ENCODE measurements around the gene UTP4. TPM values are rescaled to one million over a fixed set of nuclear protein-coding genes. Genes with fewer than 3 reads are reported as not detected.
A peak's percentile ranks its signal among the peaks of the same experiment; 100 is the strongest.
"Not testable (repeated sequence)": the region's sequence is repeated elsewhere in the genome, so short reads cannot be mapped to it uniquely, and the experiment has no call there.

UTP4 gene
- total and polyA plus RNA-seq, 3 experiments from 2014 or later: 59.0 to 155 (median 150) TPM

DNA sequence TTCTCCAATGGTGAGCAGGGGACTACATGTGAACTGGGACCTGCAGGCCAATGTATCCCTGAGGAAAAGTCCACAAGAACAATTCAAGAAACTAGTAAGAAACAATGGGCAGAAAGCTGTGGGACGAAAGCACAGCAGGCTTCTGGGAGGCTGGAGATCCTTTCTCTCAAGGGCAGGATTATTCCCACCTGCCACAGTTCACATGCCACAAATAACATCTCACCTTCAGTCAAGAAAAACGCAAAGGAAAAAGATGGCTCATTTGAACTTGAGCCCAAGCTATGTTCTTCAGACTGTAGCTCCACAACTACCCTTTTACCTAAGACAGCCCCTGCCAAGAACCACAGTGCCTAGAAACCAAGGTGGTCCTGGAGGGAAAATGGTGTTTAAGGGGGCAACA lies 14.0 kb upstream of the UTP4 start:
- ChIA-PET CTCF (interaction anchor here (0.6 kb wide), 1 partner anchor 9 kb away, joined by 3 read pairs; no protein-coding TSS in a partner anchor), POLR2A (interaction anchor here (0.6 kb wide), 1 partner anchor 83 kb away, joined by 12 read pairs; no protein-coding TSS in a partner anchor)
- Mint-ChIP-seq H3K27ac (peak overlapping the region in 1 of 8 donors; percentile 54), H3K36me3 (peaks cover 0 to 77% (median 12%) of the 10 kb centered on the region in 3 donors), H3K4me1 (peaks cover 4 to 22% (median 8%) of the 10 kb centered on the region in 3 donors), H3K4me3 (no peak overlapping the region), H3K9me3 (no peaks in the 10 kb centered on the region), H3K27me3 (no peaks in the 10 kb centered on the region)
- no peak overlapping the region for H3K27ac ChIP-seq (ENCODE audit: low read depth, low read length)
- no peaks in the 10 kb centered on the region for H3K4me1 ChIP-seq (ENCODE audit: insufficient read depth, low read length)
- no peaks in the 10 kb centered on the region for H3K9me3 ChIP-seq (ENCODE audit: low read length)
- no peak overlapping the region for H3K4me3 ChIP-seq (ENCODE audit: low read length)
- no peak for DNase-seq
- H3K27me3 ChIP-seq (ENCODE audit: insufficient read depth, low read length, poor library complexity, severe bottlenecking): no peaks in the 10 kb centered on the region
- H3K36me3 ChIP-seq (ENCODE audit: insufficient read depth, low read length): peaks cover 48% of the 10 kb centered on the region

DNA sequence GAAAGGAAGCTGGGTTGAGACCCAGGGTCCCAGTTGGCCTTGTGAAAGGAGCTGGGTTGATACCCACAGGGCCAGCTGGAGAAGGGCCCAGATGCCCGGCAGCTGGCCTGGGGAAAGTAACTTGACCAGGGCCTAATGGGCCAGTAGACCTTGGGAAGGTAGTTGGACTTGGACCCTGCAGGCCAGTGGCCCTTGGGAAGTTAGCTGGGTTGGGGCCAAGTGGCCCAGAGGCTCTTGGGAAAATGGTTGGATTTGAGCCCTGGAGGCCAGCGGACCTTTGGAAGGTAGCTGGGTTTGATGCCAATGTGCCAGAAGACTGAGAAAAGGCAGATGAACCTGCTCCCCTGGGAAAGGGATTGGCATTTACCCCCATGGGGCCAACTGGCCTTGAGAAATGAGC lies 13.5 kb upstream of the UTP4 start:
- ChIA-PET POLR2A (no interaction called here), CTCF (interaction anchor here (0.6 kb wide), 1 partner anchor 308 kb away, joined by 3 read pairs; no protein-coding TSS in a partner anchor)
- no peaks in the 10 kb centered on the region for H3K27me3 Mint-ChIP-seq
- DNase-seq: no peak
- peaks cover 5 to 23% (median 10%) of the 10 kb centered on the region in 3 donors for H3K4me1 Mint-ChIP-seq
- Histone ChIP-seq H3K27ac (ENCODE audit: low read depth, low read length) (no peak overlapping the region), H3K27me3 (ENCODE audit: insufficient read depth, low read length, poor library complexity, severe bottlenecking) (no peaks in the 10 kb centered on the region), H3K4me1 (ENCODE audit: insufficient read depth, low read length) (no peaks in the 10 kb centered on the region), H3K9me3 (ENCODE audit: low read length) (no peaks in the 10 kb centered on the region), H3K36me3 (ENCODE audit: insufficient read depth, low read length) (peaks cover 48% of the 10 kb centered on the region), H3K4me3 (ENCODE audit: low read length) (no peak overlapping the region)
- H3K27ac Mint-ChIP-seq: no peak overlapping the region
- no peaks in the 10 kb centered on the region for H3K9me3 Mint-ChIP-seq
- H3K36me3 Mint-ChIP-seq: peaks cover 0 to 72% (median 11%) of the 10 kb centered on the region in 3 donors
- H3K4me3 Mint-ChIP-seq: no peak overlapping the region

DNA sequence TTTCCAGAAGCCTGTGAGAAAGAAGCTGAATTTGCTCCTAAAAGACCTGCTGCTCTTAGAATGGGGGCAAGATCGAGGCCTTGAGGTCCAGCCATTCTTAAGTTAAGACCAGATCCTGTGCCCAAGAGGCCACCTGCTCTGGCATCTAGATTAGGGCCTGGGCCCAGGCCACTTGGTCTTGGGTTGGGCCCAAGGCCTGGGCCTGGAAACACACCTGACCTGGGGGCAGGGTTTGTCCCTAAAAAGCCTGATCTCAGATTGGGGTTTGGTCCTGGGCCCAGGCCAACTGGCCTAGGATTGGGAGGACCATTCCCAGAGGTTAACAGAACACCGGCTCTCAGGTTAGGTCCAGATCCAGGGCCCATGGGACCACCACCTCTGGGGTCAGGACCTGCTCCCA lies 12.9 kb upstream of the UTP4 start:
- Histone ChIP-seq H3K4me1 (ENCODE audit: insufficient read depth, low read length) (no peaks in the 10 kb centered on the region), H3K9me3 (ENCODE audit: low read length) (no peaks in the 10 kb centered on the region), H3K27me3 (ENCODE audit: insufficient read depth, low read length, poor library complexity, severe bottlenecking) (no peaks in the 10 kb centered on the region), H3K36me3 (ENCODE audit: insufficient read depth, low read length) (peaks cover 46% of the 10 kb centered on the region), H3K4me3 (ENCODE audit: low read length) (no peak overlapping the region), H3K27ac (ENCODE audit: low read depth, low read length) (no peak overlapping the region)
- Mint-ChIP-seq H3K27ac (peak overlapping the region in 1 of 8 donors; percentile 19), H3K4me1 (peaks cover 7 to 26% (median 13%) of the 10 kb centered on the region in 3 donors), H3K27me3 (no peaks in the 10 kb centered on the region), H3K4me3 (no peak overlapping the region), H3K36me3 (peaks cover 0 to 69% (median 11%) of the 10 kb centered on the region in 3 donors), H3K9me3 (no peaks in the 10 kb centered on the region)
- CTCF ChIA-PET: interaction anchor here (0.6 kb wide), 1 partner anchor 309 kb away, joined by 3 read pairs; no protein-coding TSS in a partner anchor
- no peak for DNase-seq
- POLR2A ChIA-PET: no interaction called here

DNA sequence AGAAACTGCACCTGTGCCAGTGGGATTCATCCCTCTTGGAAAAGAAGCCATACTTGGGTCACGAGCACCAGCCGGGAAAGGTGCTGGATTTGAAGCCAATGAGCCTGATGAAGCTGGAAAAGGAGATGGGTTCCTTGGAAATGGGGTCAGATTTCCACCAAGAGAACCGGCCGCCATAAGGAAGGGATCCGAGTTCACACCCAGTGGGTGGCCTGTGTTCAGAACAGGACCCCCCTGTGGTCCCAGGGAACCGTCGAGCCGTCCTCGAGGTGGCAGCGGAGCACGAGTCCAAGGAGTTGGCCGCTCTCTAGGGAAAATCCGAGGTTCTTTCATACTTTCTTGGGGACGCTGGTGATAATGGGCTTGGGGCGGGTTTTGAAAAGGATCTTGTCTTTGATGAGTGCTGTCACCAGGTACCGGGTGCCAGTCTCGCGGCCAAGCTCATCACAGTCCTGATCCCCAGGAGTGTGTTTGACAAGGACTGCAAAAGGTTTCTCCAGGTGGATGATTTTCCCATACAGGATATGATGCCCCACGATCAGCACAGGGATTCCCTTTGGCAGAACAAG lies 12.3 kb upstream of the UTP4 start:
- Mint-ChIP-seq H3K4me1 (peaks cover 7 to 27% (median 13%) of the 10 kb centered on the region in 3 donors), H3K9me3 (no peaks in the 10 kb centered on the region), H3K4me3 (no peak overlapping the region), H3K27me3 (no peaks in the 10 kb centered on the region), H3K27ac (peak overlapping the region in 1 of 8 donors; percentile 64), H3K36me3 (peaks cover 0 to 63% (median 10%) of the 10 kb centered on the region in 3 donors)
- POLR2A ChIA-PET: no interaction called here
- Histone ChIP-seq H3K4me1 (ENCODE audit: insufficient read depth, low read length) (no peaks in the 10 kb centered on the region), H3K4me3 (ENCODE audit: low read length) (no peak overlapping the region), H3K27me3 (ENCODE audit: insufficient read depth, low read length, poor library complexity, severe bottlenecking) (no peaks in the 10 kb centered on the region), H3K9me3 (ENCODE audit: low read length) (no peaks in the 10 kb centered on the region), H3K27ac (ENCODE audit: low read depth, low read length) (no peak overlapping the region), H3K36me3 (ENCODE audit: insufficient read depth, low read length) (peaks cover 41% of the 10 kb centered on the region)
- DNase-seq: no peak
- CTCF ChIA-PET: no interaction called here

DNA sequence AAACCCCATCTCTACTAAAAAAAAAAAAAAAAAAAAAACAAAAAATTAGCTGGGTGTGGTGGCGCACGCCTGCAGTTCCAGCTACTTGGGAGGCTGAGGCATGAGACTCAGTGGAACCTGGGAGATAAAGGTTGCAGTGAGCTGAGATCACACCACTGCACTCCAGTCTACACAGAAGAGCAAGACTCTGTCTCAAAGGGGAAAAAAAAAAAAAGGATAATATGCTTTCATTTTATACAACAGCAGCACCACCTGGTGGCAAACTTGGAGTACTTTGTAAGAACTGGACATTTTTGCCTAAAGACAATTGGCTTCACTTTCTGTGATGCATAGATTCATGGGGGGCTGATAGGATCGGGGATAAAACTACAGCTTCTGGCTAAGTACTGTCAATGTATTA lies 8.5 kb upstream of the UTP4 start:
- CTCF ChIA-PET: interaction anchor here (0.7 to 2.8 kb wide), 18 partner anchors 9 to 1385 kb away, joined by 3 to 29 read pairs (median 4); partner anchors contain the start of genes CHTF8, HAS3 and UTP4
- H3K9me3 Mint-ChIP-seq: no peaks in the 10 kb centered on the region
- peak; percentile 53 to 73 (median 56) for DNase-seq
- POLR2A ChIA-PET: interaction anchor here (0.7 to 2.2 kb wide), 2 partner anchors 9 to 137 kb away, joined by 3 to 10 read pairs; partner anchors contain the start of genes CHTF8 and UTP4
- Histone ChIP-seq H3K27me3 (ENCODE audit: insufficient read depth, low read length, poor library complexity, severe bottlenecking) (no peaks in the 10 kb centered on the region), H3K36me3 (ENCODE audit: insufficient read depth, low read length) (peaks cover 21% of the 10 kb centered on the region), H3K9me3 (ENCODE audit: low read length) (no peaks in the 10 kb centered on the region), H3K27ac (ENCODE audit: low read depth, low read length) (no peak overlapping the region), H3K4me3 (ENCODE audit: low read length) (no peak overlapping the region), H3K4me1 (ENCODE audit: insufficient read depth, low read length) (no peaks in the 10 kb centered on the region)
- H3K27me3 Mint-ChIP-seq: no peaks in the 10 kb centered on the region
- peaks cover 16 to 48% (median 28%) of the 10 kb centered on the region in 3 donors for H3K4me1 Mint-ChIP-seq
- H3K4me3 Mint-ChIP-seq: peak overlapping the region in 1 of 7 donors; percentile 36
- peaks cover 0 to 51% (median 10%) of the 10 kb centered on the region in 3 donors for H3K36me3 Mint-ChIP-seq
- H3K27ac Mint-ChIP-seq: peak overlapping the region in 4 of 8 donors; percentile 3 to 70 (median 28)

DNA sequence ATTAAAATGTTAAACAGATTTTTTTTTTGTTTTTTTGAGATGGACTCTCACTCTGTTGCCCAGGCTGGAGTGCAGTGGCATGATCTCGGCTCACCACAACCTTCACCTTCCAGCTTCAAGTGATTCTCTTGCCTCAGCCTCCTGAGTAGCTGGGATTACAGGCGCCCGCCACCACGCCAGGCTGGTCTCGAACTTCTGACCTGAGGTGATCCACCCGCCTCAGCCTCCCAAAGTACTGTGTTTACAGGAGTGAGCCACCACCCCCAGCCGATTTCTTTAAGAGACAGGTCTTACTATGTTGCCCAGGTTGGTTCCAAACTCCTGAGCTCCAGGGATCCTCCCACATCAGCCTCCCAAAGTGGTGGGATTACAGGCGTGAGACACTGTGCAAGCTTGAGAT lies 8.0 kb upstream of the UTP4 start:
- DNase-seq; H3K9me3 ChIP-seq (ENCODE audit: low read length); H3K27me3 Mint-ChIP-seq; H3K27ac ChIP-seq (ENCODE audit: low read depth, low read length); H3K4me3 ChIP-seq (ENCODE audit: low read length); H3K4me1 ChIP-seq (ENCODE audit: insufficient read depth, low read length); H3K27me3 ChIP-seq (ENCODE audit: insufficient read depth, low read length, poor library complexity, severe bottlenecking); H3K9me3 Mint-ChIP-seq; H3K27ac Mint-ChIP-seq: not testable (repeated sequence)
- peaks cover 18% of the 10 kb centered on the region for H3K36me3 ChIP-seq (ENCODE audit: insufficient read depth, low read length)
- Mint-ChIP-seq H3K4me1 (peaks cover 18 to 50% (median 29%) of the 10 kb centered on the region in 3 donors), H3K36me3 (peaks cover 0 to 47% (median 10%) of the 10 kb centered on the region in 3 donors), H3K4me3 (peak overlapping the region in 1 of 7 donors; percentile 36)
- POLR2A ChIA-PET: interaction anchor here (1.4 kb wide), 1 partner anchor 19 kb away, joined by 4 read pairs; the partner anchor contains the start of gene HAS3
- CTCF ChIA-PET: interaction anchor here (0.7 to 2.8 kb wide), 13 partner anchors 9 to 604 kb away, joined by 3 to 29 read pairs (median 5); partner anchors contain the start of genes CHTF8 and UTP4

DNA sequence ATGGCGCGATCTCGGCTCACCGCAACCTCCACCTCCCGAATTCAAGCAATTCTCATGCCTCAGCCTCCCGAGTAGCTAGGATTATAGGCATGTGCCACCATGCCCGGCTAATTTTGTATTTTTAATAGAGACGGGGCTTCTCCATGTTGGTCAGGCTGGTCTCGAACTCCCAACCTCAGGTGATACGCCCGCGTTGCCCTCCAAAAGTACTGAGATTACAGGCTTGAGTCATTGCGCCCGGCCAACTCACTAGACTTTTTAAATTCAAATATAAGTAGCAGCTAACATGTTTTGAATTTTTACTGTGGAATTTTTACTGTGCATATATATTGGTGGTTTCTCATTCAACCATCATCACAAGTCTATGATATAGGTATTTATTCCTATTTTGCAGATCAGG lies 7.5 kb upstream of the UTP4 start:
- not testable (repeated sequence) for H3K27me3 ChIP-seq (ENCODE audit: insufficient read depth, low read length, poor library complexity, severe bottlenecking); H3K9me3 Mint-ChIP-seq; DNase-seq; H3K4me1 ChIP-seq (ENCODE audit: insufficient read depth, low read length); H3K9me3 ChIP-seq (ENCODE audit: low read length); H3K27me3 Mint-ChIP-seq; H3K4me3 ChIP-seq (ENCODE audit: low read length); H3K27ac ChIP-seq (ENCODE audit: low read depth, low read length)
- POLR2A ChIA-PET: interaction anchor here (1.4 kb wide), 1 partner anchor 19 kb away, joined by 4 read pairs; the partner anchor contains the start of gene HAS3
- Mint-ChIP-seq H3K27ac (peak overlapping the region in 4 of 8 donors; percentile 14 to 55 (median 50)), H3K36me3 (peaks cover 0 to 44% (median 10%) of the 10 kb centered on the region in 3 donors), H3K4me1 (peaks cover 22 to 55% (median 35%) of the 10 kb centered on the region in 3 donors), H3K4me3 (peak overlapping the region in 1 of 7 donors; percentile 52)
- H3K36me3 ChIP-seq (ENCODE audit: insufficient read depth, low read length): peaks cover 13% of the 10 kb centered on the region
- CTCF ChIA-PET: interaction anchor here (0.7 to 2.8 kb wide), 7 partner anchors 9 to 605 kb away, joined by 3 to 29 read pairs (median 7); partner anchors contain the start of genes CHTF8 and UTP4

DNA sequence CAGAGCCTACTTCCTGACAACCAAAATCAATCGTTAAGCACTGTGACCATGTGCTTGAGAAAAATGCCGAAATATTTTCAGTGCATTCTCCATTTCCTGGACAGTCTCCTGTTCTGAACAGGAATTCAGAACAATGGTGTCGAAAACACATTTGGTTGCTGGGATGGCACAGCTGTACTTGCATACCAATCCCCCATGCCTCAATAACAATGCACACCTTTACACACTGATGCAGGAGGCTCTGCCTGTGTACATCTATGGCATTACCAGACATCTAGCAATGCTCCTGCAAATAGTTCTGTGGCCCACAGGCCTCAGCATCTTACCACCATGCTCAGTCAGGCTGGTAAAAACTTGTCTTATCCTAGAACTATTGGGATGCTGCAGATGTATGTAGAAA lies 6.2 kb upstream of the UTP4 start:
- Histone ChIP-seq H3K36me3 (ENCODE audit: insufficient read depth, low read length) (peaks cover 1% of the 10 kb centered on the region), H3K4me1 (ENCODE audit: insufficient read depth, low read length) (peaks cover 18% of the 10 kb centered on the region), H3K27me3 (ENCODE audit: insufficient read depth, low read length, poor library complexity, severe bottlenecking) (no peaks in the 10 kb centered on the region), H3K9me3 (ENCODE audit: low read length) (no peaks in the 10 kb centered on the region), H3K27ac (ENCODE audit: low read depth, low read length) (no peak overlapping the region), H3K4me3 (ENCODE audit: low read length) (no peak overlapping the region)
- H3K4me1 Mint-ChIP-seq: peaks cover 32 to 62% (median 47%) of the 10 kb centered on the region in 3 donors
- ChIA-PET POLR2A (no interaction called here), CTCF (no interaction called here)
- peak overlapping the region in 2 of 8 donors; percentile 20 to 83 for H3K27ac Mint-ChIP-seq
- no peaks in the 10 kb centered on the region for H3K9me3 Mint-ChIP-seq
- H3K4me3 Mint-ChIP-seq: peak overlapping the region in 1 of 7 donors; percentile 21
- no peaks in the 10 kb centered on the region for H3K27me3 Mint-ChIP-seq
- peaks cover 0 to 32% (median 7%) of the 10 kb centered on the region in 3 donors for H3K36me3 Mint-ChIP-seq
- no peak for DNase-seq
